ENCODE results near the gene RASGRF2.

GRCh38 chr5:81195335-81195929, 235.3 kb downstream of the RASGRF2 start:
- no peak for TF ChIP-seq EZH2phosphoT487 (IDR thresholded peaks at IDR 0.05; ENCODE audit: insufficient read depth, low read depth)
- TF ChIP-seq EZH2 (IDR thresholded peaks at IDR 0.05; ENCODE audit: insufficient read depth, poor library complexity, severe bottlenecking), result no peak

Data from GM23248 (cell line).